Osteocyte (in vitro differentiated cells): ENCODE data around the gene PRKD1. TPM values are rescaled to one million over a fixed set of nuclear protein-coding genes. Genes with fewer than 3 reads are reported as not detected.

Source experiments
- DNase-seq: peaks from one replicate; pipeline ENCODE4 v3.0.0; 2021; ENCODE audit warnings: mixed read lengths; ENCODE audit not compliant: unreplicated experiment; ENCODE audit errors: extremely low spot score
- H3K27ac Mint-ChIP-seq: one replicate; pipeline ENCODE4 v1.8.0; 2021; ENCODE audit warnings: mild to moderate bottlenecking, mixed read lengths; ENCODE audit not compliant: unreplicated experiment
- H3K27me3 Mint-ChIP-seq: one replicate; pipeline ENCODE4 v1.8.0; 2021; ENCODE audit warnings: mixed read lengths; ENCODE audit not compliant: unreplicated experiment
- H3K36me3 Mint-ChIP-seq: one replicate; pipeline ENCODE4 v1.8.0; 2021; ENCODE audit warnings: mixed read lengths; ENCODE audit not compliant: unreplicated experiment
- H3K4me1 Mint-ChIP-seq: one replicate; pipeline ENCODE4 v1.8.0; 2021; ENCODE audit warnings: mixed read lengths; ENCODE audit not compliant: unreplicated experiment
- H3K4me3 Mint-ChIP-seq: one replicate; pipeline ENCODE4 v1.8.0; 2021; ENCODE audit warnings: mild to moderate bottlenecking, moderate library complexity, mixed read lengths; ENCODE audit not compliant: unreplicated experiment
- H3K9me3 Mint-ChIP-seq: one replicate; pipeline ENCODE4 v1.8.0; 2021; ENCODE audit warnings: mixed read lengths; ENCODE audit not compliant: unreplicated experiment
- CTCF ChIP-seq: fragments of 200-600 bp; sonication (generic); IDR thresholded peaks from 2 replicates; pipeline ENCODE4 v1.5.0; 2021; ENCODE audit warnings: antibody characterized with exemption, mild to moderate bottlenecking, moderate library complexity
- total RNA-seq: library from RNA; stranded (reverse); gene quantifications from 2 replicates; pipeline ENCODE4 v1.2.1, GENCODE V29; 2021

The PRKD1 gene
- total RNA-seq, 1 donor from 2014 or later, result 6.6 TPM

- Mint-ChIP-seq H3K27ac (no peak overlapping the region), H3K36me3 (no peaks in the 10 kb centered on the region), H3K4me3 (no peak overlapping the region), H3K9me3 (peaks cover 13% of the 10 kb centered on the region), H3K27me3 (no peaks in the 10 kb centered on the region), H3K4me1 (no peaks in the 10 kb centered on the region)
- no peak for TF ChIP-seq CTCF
- DNase-seq, result no peak
Observed at GRCh38 chr14:29941401-29941800, 13.8 kb upstream of the PRKD1 start.

GRCh38 chr14:29940482-29940881 lies 12.8 kb upstream of the PRKD1 start:
- no peak overlapping the region for H3K4me3 Mint-ChIP-seq
- no peaks in the 10 kb centered on the region for H3K4me1 Mint-ChIP-seq
- TF ChIP-seq CTCF, result no peak
- H3K9me3 Mint-ChIP-seq, result peaks cover 11% of the 10 kb centered on the region
- no peak for DNase-seq
- no peaks in the 10 kb centered on the region for H3K36me3 Mint-ChIP-seq
- H3K27me3 Mint-ChIP-seq, result no peaks in the 10 kb centered on the region
- H3K27ac Mint-ChIP-seq, result no peak overlapping the region

- Mint-ChIP-seq H3K27me3 (peaks cover 19% of the 10 kb centered on the region), H3K9me3 (no peaks in the 10 kb centered on the region), H3K4me1 (no peaks in the 10 kb centered on the region), H3K36me3 (no peaks in the 10 kb centered on the region), H3K4me3 (no peak overlapping the region), H3K27ac (no peak overlapping the region)
- DNase-seq, result no peak
- TF ChIP-seq CTCF, result no peak
Observed at GRCh38 chr14:29937116-29937515, 9.5 kb upstream of the PRKD1 start.

GRCh38 chr14:29930283-29930682 lies 2.6 kb upstream of the PRKD1 start:
- no peak for DNase-seq
- Mint-ChIP-seq H3K4me1 (peaks cover 18% of the 10 kb centered on the region), H3K4me3 (no peak overlapping the region), H3K36me3 (no peaks in the 10 kb centered on the region), H3K9me3 (no peaks in the 10 kb centered on the region), H3K27me3 (peaks cover 31% of the 10 kb centered on the region), H3K27ac (no peak overlapping the region)
- no peak for TF ChIP-seq CTCF

GRCh38 chr14:29928117-29928640 lies 532 bp upstream of the PRKD1 start:
- Mint-ChIP-seq H3K36me3 (no peaks in the 10 kb centered on the region), H3K4me1 (peaks cover 23% of the 10 kb centered on the region), H3K27ac (no peak overlapping the region), H3K4me3 (peak overlapping the region; percentile 62), H3K27me3 (peaks cover 14% of the 10 kb centered on the region), H3K9me3 (no peaks in the 10 kb centered on the region)
- TF ChIP-seq CTCF, result no peak
- DNase-seq, result no peak
